GM11168 (cell line): ENCODE data around the gene C1QTNF5.

Experiments
- in situ Hi-C: fragments of 300-500 bp; cut with MboI; formaldehyde crosslinking; loops from one replicate; pipeline ENCODE4 v1.12.0; 2022; ENCODE audit warnings: low sequenced_read_pairs; ENCODE audit not compliant: unreplicated experiment

The C1QTNF5 gene

GRCh38 chr11:119303227-119303718 lies 37.4 kb downstream of the C1QTNF5 start:
- in situ Hi-C loops = no loop called here

- in situ Hi-C loops = no loop called here
These were observed 40.3 kb downstream of the C1QTNF5 start for GRCh38 chr11:119300198-119300964.

GRCh38 chr11:119299416-119299815 lies 41.3 kb downstream of the C1QTNF5 start:
- in situ Hi-C loops = no loop called here

DNA sequence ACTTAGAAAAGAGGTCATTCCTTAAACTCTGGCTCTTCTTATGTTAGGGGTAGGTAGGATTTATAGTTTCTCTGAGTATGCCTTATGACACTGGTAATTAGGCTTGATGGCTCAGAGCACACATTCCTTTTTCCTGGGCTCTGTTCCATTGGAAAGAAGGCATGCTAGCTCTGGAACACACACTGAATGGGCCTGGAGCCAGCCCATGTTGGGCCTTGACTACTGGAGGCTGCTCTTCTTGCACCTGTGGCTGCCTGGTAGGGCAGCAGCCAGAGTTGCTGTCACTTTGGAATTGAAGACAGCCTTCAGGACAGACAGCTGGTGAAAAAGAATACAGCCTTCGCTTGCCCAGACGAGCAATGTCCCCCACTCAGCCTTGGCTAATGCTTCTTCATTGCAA lies 42.0 kb downstream of the C1QTNF5 start:
- in situ Hi-C loops = no loop called here

- in situ Hi-C loops = no loop called here
These were observed 42.7 kb downstream of the C1QTNF5 start for GRCh38 chr11:119297938-119298337.

- in situ Hi-C loops = no loop called here
These were observed 45.5 kb downstream of the C1QTNF5 start for GRCh38 chr11:119295178-119295577.

DNA sequence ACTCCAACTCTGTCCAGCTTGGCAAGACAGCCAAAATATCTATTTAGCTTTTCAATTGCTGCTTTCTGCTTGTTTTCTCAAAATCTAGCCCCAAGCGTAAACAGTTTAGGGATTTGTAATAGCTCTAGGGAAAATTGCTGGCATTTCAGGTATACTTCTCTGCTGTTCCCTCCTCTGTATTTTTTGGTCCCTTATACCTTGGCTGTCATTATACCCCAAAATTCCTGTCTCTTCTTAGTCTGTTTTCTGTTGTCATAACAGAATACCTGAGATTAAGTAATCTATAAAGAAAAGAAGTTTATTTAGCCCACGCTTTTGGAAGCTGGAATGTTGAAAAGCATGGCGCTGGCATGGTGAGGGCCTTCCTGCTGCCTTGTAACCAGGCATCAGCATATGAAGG lies 47.2 kb downstream of the C1QTNF5 start:
- in situ Hi-C loops = no loop called here

- in situ Hi-C loops = no loop called here
These were observed 49.7 kb downstream of the C1QTNF5 start for GRCh38 chr11:119290894-119291497.
